GM18907 (cell line): ENCODE results near the gene MYEOV.

ENCODE experiments used
- ATAC-seq: cut with Tn5 transposase; IDR thresholded peaks from one replicate; pipeline ENCODE4 v1.9.1; 2021; ENCODE audit warnings: mild to moderate bottlenecking, moderate library complexity; ENCODE audit not compliant: unreplicated experiment

Gene MYEOV

DNA sequence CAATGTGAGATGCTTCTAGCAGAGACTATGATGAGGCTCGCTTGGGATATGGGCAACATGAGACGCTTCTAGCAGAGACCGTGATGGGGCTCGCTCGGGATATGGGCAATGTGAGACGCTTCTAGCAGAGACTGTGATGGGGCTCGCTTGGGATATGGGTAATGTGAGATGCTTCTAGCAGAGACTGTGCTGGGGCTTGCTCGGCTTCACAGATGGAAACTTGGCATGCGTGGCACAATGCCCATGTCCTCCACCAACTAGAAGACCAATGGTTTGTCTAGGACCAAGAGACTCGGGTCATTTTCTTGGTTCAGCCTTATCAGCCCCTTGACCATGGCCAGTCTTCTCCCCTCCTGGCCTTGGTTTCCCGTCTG, 7.1 kb downstream of the MYEOV start:
- no peak for ATAC-seq

GRCh38 chr11:69301455-69302401, 7.8 kb downstream of the MYEOV start:
- ATAC-seq: no peak

- ATAC-seq: no peak
These were observed 8.6 kb downstream of the MYEOV start for GRCh38 chr11:69302447-69303020.

GRCh38 chr11:69303427-69303826, 9.5 kb downstream of the MYEOV start:
- ATAC-seq: no peak

- ATAC-seq: no peak
These were observed 10.3 kb downstream of the MYEOV start for GRCh38 chr11:69304258-69304657.

DNA sequence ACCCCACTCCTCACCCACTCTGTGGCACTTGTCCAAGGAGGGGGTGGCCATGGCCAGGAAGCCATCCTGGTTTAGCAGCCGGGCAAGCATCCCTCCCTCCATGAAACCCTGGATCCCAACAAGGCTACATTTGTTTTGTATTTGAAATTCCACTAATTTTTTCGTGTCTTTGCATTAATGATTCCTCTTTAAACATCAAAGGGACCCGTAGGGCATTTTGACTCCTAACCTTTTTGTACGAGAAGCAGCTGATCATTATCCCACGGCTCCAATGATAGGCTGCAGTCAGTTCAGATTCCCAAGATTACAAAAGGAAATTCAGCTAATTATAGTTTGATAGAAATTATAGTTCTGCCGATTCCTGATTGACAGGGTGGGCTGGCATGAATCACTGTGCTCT, 10.7 kb downstream of the MYEOV start:
- no peak for ATAC-seq

DNA sequence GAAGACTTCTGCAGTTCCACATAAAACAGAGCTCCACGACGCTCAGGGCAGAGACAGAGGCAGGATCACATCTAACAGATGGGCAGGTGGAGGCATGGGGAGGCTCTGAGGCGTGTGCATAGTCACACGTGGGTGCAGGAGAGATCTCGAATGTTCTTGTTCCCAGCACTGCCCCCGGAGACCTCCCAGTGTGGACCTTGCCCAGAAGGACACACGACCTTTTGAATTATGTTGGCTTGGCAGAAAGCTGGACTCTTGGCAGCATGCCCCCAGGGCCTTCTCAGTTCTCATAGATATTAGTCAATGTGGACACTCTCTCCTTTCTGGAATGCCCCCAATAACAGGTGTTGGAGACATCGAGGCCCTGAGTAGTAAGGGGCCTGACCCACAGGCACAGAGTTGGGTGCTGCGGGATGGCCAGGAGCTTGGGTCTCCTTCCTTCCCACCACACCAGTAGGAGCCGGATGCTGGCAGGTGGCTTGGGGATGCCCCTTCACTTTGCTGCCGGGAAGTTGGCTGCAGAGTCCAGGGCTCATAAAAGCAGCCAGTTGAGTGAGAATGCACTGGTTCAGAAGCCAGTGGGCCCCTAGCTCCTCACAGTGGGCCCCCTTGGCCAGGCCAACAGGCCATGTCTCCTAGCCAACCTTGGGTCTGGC, 12.1 kb downstream of the MYEOV start:
- ATAC-seq: no peak

DNA sequence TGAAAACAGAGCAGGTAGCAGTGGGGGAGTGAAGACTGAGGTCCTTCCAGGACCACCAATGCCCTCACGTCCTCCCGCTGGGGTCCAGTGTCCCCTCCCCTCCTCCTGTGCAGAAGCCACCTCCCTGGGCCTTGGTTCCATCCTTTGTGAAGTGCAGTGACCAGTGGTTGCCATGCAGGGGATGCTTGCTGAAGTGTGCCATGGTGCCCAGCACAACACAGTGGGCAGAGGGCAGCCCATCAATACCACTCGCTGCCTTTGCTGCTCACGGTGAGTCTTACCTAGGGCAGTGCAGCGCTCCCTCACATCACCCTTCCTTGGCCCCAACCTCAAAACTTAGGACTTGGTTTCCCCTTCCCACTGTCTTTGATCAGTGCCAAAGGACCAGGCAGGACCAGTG, 12.9 kb downstream of the MYEOV start:
- ATAC-seq: no peak

DNA sequence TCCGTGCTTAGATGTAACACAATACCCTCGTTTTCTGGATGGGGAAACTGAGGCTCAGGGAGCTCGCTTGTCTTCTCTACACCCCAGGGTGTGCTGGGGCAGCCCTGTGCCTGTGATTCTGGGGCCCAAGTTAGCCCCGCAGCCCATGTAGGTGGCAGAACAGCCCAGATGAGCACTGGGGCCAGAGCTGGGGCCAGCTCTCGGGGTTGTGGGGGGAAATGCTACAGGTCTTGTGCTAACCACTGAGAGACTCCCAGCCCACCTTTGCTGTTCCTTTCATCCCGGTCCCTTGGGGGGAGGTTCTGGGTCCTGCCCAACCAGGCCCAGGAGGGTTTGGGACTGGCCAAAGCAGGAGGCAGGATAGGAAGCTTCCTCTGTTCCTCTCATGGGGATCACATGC, 13.5 kb downstream of the MYEOV start:
- no peak for ATAC-seq

DNA sequence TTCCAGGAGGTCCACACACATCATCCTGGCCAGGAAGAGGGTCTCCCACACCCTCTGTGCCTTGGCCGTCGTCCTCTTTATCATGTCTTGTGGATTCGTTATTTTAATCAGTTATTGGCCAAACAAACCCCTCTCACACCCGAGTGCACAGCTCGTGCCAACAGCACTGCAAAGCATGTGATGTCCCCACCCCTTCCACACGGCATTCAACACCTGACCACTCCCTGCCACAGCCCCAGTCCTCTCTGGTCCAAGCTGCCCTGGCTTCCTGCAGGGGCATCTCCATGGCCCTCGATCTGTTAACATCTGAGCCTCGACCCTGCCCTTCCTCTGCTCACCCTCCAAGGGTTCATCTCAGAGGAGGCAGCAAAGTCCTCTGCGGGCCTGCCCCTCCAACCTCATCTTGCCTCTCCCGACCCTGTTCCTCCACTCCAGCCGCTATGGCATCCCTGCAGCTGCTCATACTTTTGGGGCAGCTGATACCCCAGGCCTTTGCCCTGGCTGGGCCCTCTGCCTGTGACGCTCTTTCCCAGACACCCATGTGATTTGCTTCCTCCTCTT, 14.0 kb downstream of the MYEOV start:
- ATAC-seq: no peak

DNA sequence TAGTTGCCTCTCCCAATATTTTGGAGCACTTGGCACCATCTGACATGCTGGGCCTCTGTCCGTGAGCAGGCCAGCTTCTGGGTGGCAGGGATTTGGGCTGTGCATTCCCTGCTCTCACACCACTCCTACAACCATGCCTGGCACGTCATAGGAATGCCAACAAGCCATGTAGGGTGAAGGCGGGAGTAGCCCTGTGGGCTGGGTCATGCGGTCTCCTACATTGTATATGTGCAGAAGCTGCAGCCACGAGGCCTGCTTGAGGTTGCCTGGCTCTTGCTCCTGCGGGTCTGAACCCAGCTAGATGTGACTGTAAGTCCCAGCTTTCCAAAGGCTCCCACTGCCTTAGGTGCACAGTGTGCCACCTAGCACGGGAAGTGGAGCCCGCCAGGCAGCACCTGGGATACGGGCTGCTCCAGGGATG, 14.5 kb downstream of the MYEOV start:
- no peak for ATAC-seq

DNA sequence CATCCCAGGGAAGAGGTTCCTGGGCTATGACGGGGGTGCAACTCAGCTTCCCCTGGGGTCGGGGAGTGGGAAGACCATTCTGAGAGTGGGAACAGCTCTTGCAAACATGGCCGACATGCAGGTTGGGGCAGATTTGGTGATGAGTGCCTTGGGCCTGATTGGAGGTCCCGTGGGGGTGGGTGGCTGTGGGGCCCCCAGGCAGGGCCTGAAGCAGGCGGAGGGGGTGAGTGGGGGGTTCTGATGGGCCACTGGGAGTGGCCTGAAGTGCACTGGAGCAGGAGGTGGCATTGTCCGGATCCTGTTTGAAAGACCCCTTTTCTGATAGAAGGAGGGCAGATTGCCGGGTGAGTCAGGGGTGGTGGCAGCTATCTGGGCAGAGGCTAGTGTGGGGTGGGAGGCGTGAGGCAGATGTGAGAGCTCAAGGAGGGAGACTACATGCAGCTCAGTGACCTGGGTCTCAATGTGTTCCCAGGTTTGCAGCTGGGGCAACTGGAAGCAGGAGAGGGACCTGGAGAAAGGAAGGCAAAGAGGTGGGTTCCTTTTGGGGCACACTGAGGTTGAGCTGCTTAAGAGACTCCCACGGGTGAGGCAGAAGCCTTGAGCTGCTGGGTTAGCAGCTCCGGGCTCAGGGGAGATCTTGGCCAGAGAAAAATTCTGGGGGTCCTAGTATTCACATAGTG, 15.1 kb downstream of the MYEOV start:
- no peak for ATAC-seq

DNA sequence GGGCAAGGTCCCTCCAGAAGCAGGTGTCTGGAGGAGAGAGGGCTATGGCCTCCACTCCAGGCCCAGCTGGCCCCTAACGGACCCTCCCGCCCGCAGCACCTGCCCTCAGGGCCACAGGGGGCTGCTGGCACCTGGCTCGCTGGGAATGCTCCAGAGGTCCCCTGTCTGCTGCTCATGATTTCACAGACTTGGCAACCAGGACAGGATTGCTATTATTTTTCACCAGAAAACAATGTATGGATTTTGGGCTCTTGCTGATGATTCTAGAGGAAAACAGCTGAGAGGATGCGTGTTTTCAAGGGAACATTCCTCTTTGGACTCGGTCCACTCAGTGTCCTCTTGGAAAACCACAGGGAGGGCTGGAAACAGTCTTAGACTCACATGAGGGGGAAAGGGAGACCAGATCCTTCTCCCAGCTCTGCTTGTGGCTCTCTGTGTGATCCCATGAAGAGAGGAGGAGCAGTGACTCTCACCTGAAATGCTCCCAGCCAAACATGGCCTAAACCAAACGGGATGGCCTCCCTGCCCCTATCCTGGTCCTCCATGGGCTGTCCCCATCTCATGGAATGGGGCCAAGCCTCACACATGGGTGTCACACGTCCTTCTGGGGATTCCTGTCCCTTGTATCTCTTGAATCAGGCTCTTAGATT, 15.8 kb downstream of the MYEOV start:
- no peak for ATAC-seq

DNA sequence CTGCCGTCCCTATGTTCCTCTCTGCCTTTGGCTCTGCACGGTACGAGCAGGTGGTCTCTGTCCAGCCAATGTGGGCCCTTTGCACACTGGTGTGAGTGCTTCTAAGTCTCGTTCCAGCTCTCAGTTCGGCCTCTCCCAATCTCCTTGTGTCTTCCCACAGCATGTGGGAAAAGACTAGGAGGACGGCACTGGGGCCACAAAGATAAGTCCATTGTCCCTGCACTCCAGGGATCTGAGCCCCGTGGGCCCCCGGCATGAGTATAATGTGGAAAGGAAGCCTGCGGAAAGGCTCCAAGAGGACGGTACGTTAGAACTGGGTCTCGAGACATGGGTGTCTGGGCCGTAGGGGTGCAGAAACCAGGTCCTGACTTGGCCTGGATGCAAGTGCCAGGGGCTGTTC, 16.4 kb downstream of the MYEOV start:
- ATAC-seq: no peak

DNA sequence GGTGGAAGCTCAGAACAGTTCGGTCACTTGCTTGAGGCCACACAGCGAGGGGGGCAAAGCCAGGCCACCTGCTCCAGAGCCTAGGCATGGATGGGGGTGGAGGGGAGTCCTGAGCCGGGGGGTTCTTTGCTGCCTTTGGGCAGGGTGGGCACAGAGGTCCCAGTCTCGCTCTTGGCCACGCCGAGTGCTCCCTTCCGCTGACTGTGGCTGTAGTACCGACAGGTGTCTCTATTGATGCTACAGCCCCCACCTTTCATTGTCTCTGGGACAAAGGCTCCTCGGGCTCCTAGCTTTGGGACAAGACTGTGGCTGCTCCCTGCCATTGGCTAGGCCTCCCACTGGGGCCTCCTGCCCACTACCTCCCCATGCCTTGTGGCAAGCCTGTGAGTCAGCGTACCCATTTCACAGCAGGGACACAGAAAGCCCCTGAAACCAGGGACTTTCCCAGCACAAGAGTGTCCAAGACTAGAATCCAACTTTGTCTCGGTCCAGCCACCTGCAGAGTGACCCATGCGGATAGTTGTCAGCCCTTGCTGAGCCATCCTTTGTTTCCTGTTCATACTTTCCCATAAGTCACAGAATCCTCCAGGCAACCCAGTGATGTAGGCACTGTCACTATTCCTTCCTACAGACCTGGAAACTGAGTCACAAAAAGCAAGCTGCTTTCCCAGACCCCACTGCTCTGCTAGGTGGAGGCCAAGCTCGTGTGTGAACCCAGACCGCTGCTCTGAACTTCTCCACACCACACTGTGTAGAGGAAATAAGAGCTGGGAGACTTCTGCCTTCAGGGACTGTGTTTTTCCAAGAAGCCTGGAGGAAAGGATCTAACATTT, 17.2 kb downstream of the MYEOV start:
- ATAC-seq: no peak

DNA sequence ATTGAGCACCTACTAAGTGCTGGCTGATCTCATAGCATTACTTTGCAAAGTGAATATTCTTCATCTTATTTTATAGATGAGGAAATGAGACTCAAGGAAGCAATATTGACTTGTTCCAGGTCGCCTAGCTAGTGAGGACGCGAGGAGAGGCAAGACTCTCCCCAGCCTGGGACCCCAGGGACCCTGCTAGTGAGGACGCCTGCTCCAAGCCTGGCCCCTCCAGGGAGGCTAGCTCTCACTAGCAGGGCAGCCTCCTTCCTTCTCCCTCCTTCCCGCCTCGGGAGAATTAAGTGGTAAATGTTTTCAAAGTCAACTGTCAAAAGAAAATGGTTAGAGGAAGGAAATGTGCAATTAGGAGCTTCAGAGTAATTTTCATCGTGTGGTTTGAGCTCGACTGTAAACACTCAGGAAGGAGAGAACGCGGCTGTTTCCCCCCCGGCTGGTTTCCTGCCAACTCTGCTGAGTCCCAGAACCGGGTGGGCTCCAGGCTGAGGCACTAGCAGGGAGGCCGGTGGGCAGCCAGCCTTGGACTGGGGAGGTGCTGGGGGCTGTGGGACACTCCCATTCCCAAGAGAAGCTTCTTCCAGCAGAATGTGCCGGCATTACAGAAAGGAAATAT, 17.9 kb downstream of the MYEOV start:
- no peak for ATAC-seq

- no peak for ATAC-seq
These were observed 18.8 kb downstream of the MYEOV start for GRCh38 chr11:69312453-69313404.

DNA sequence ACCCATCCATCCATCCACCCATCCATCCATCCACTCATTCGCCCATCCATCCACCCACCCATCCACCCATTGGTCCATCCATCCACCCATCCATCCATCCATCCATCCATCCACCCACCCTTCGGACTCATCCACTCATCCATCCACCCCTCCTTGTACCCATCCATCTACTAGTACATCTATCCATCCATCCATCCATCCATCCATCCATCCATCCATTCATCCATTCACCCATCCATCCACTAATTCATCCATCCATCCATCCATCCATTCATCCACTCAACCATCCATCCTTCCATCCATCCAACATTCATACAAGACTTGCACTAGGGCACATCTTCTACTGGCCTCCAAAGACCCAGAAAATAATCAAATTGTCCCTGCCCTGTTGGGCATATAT, 20.0 kb downstream of the MYEOV start:
- no peak for ATAC-seq
